ENCODE data around the gene ALKBH1.
"Not testable (repeated sequence)": the region's sequence is repeated elsewhere in the genome, so short reads cannot be mapped to it uniquely, and the experiment has no call there.

The ALKBH1 gene

GRCh38 chr14:77710364-77710763 lies 2.5 kb upstream of the ALKBH1 start:
- Mint-ChIP-seq H3K27ac (no peak overlapping the region), H3K27me3 (ENCODE audit: low read depth) (no peaks in the 10 kb centered on the region), H3K36me3 (ENCODE audit: low read depth) (peaks cover 31% of the 10 kb centered on the region), H3K4me3 (peak overlapping the region; percentile 2), H3K9me3 (no peaks in the 10 kb centered on the region), H3K4me1 (ENCODE audit: low read depth) (peaks cover 34% of the 10 kb centered on the region)
- DNase-seq (ENCODE audit: low spot score) = no peak

- Mint-ChIP-seq H3K4me3 (peak overlapping the region; percentile 99), H3K4me1 (ENCODE audit: low read depth) (peaks cover 29% of the 10 kb centered on the region)
- no peak for DNase-seq (ENCODE audit: low spot score)
Observed at GRCh38 chr14:77709412-77709811, 1.6 kb upstream of the ALKBH1 start.

GRCh38 chr14:77708749-77709148 lies 926 bp upstream of the ALKBH1 start:
- Mint-ChIP-seq H3K9me3 (no peaks in the 10 kb centered on the region), H3K4me1 (ENCODE audit: low read depth) (peaks cover 29% of the 10 kb centered on the region), H3K4me3 (peak overlapping the region; percentile 99), H3K27me3 (ENCODE audit: low read depth) (no peaks in the 10 kb centered on the region), H3K27ac (peak overlapping the region; percentile 97), H3K36me3 (ENCODE audit: low read depth) (peaks cover 32% of the 10 kb centered on the region)
- DNase-seq (ENCODE audit: low spot score) = no peak

More at GRCh38 chr14:77709412-77709811, 1.6 kb upstream of the ALKBH1 start:
- no peak overlapping the region for H3K27ac Mint-ChIP-seq
- no peaks in the 10 kb centered on the region for H3K9me3 Mint-ChIP-seq
- peaks cover 27% of the 10 kb centered on the region for H3K36me3 Mint-ChIP-seq (ENCODE audit: low read depth)
- no peaks in the 10 kb centered on the region for H3K27me3 Mint-ChIP-seq (ENCODE audit: low read depth)

GRCh38 chr14:77707355-77707723 lies 484 bp downstream of the ALKBH1 start:
- peaks cover 29% of the 10 kb centered on the region for H3K4me1 Mint-ChIP-seq (ENCODE audit: low read depth)
- peak overlapping the region; percentile 97 for H3K27ac Mint-ChIP-seq
- DNase-seq (ENCODE audit: low spot score) = no peak
- peak overlapping the region; percentile 99 for H3K4me3 Mint-ChIP-seq
- H3K36me3 Mint-ChIP-seq (ENCODE audit: low read depth) = peaks cover 31% of the 10 kb centered on the region
- H3K27me3 Mint-ChIP-seq (ENCODE audit: low read depth) = no peaks in the 10 kb centered on the region
- H3K9me3 Mint-ChIP-seq = no peaks in the 10 kb centered on the region

- no peak for DNase-seq (ENCODE audit: low spot score)
- Mint-ChIP-seq H3K27me3 (ENCODE audit: low read depth) (no peaks in the 10 kb centered on the region), H3K4me3 (no peak overlapping the region), H3K36me3 (ENCODE audit: low read depth) (peaks cover 37% of the 10 kb centered on the region), H3K4me1 (ENCODE audit: low read depth) (peaks cover 2% of the 10 kb centered on the region), H3K9me3 (no peaks in the 10 kb centered on the region), H3K27ac (no peak overlapping the region)
Observed at GRCh38 chr14:77691259-77691658, 16.6 kb downstream of the ALKBH1 start.

- no peak for DNase-seq (ENCODE audit: low spot score)
- Mint-ChIP-seq H3K4me3 (no peak overlapping the region), H3K36me3 (ENCODE audit: low read depth) (peaks cover 15% of the 10 kb centered on the region), H3K4me1 (ENCODE audit: low read depth) (peaks cover 13% of the 10 kb centered on the region), H3K9me3 (no peaks in the 10 kb centered on the region), H3K27ac (no peak overlapping the region), H3K27me3 (ENCODE audit: low read depth) (no peaks in the 10 kb centered on the region)
Observed at GRCh38 chr14:77682158-77682553, 25.7 kb downstream of the ALKBH1 start.

GRCh38 chr14:77681196-77682157 lies 26.3 kb downstream of the ALKBH1 start:
- DNase-seq (ENCODE audit: low spot score) = no peak
- Mint-ChIP-seq H3K4me3 (no peak overlapping the region), H3K4me1 (ENCODE audit: low read depth) (peaks cover 13% of the 10 kb centered on the region), H3K27me3 (ENCODE audit: low read depth) (no peaks in the 10 kb centered on the region), H3K27ac (no peak overlapping the region), H3K9me3 (no peaks in the 10 kb centered on the region), H3K36me3 (ENCODE audit: low read depth) (peaks cover 14% of the 10 kb centered on the region)

- Mint-ChIP-seq H3K36me3 (ENCODE audit: low read depth) (peaks cover 35% of the 10 kb centered on the region), H3K9me3 (no peaks in the 10 kb centered on the region), H3K4me1 (ENCODE audit: low read depth) (no peaks in the 10 kb centered on the region), H3K27me3 (ENCODE audit: low read depth) (no peaks in the 10 kb centered on the region), H3K27ac (no peak overlapping the region), H3K4me3 (no peak overlapping the region)
- no peak for DNase-seq (ENCODE audit: low spot score)
Observed at GRCh38 chr14:77674931-77675330, 32.9 kb downstream of the ALKBH1 start.

GRCh38 chr14:77673193-77673592 lies 34.6 kb downstream of the ALKBH1 start:
- Mint-ChIP-seq H3K27me3 (ENCODE audit: low read depth) (no peaks in the 10 kb centered on the region), H3K36me3 (ENCODE audit: low read depth) (peaks cover 26% of the 10 kb centered on the region), H3K27ac (no peak overlapping the region), H3K9me3 (no peaks in the 10 kb centered on the region), H3K4me1 (ENCODE audit: low read depth) (no peaks in the 10 kb centered on the region), H3K4me3 (no peak overlapping the region)
- no peak for DNase-seq (ENCODE audit: low spot score)

- Mint-ChIP-seq H3K36me3 (ENCODE audit: low read depth) (no peaks in the 10 kb centered on the region), H3K4me3 (no peak overlapping the region), H3K27ac (peak overlapping the region; percentile 8), H3K4me1 (ENCODE audit: low read depth) (peaks cover 2% of the 10 kb centered on the region), H3K9me3 (no peaks in the 10 kb centered on the region), H3K27me3 (ENCODE audit: low read depth) (no peaks in the 10 kb centered on the region)
- no peak for DNase-seq (ENCODE audit: low spot score)
Observed at GRCh38 chr14:77667331-77667730, 40.5 kb downstream of the ALKBH1 start.

GRCh38 chr14:77663293-77663692 lies 44.5 kb downstream of the ALKBH1 start:
- Mint-ChIP-seq H3K4me3 (no peak overlapping the region), H3K9me3 (no peaks in the 10 kb centered on the region), H3K27me3 (ENCODE audit: low read depth) (no peaks in the 10 kb centered on the region), H3K27ac (no peak overlapping the region), H3K36me3 (ENCODE audit: low read depth) (no peaks in the 10 kb centered on the region), H3K4me1 (ENCODE audit: low read depth) (peaks cover 2% of the 10 kb centered on the region)
- DNase-seq (ENCODE audit: low spot score) = no peak

- not testable (repeated sequence) for H3K27me3 Mint-ChIP-seq (ENCODE audit: low read depth); H3K4me1 Mint-ChIP-seq (ENCODE audit: low read depth); H3K4me3 Mint-ChIP-seq; H3K36me3 Mint-ChIP-seq (ENCODE audit: low read depth); H3K27ac Mint-ChIP-seq; DNase-seq (ENCODE audit: low spot score); H3K9me3 Mint-ChIP-seq
Observed at GRCh38 chr14:77661562-77661961, 46.3 kb downstream of the ALKBH1 start.

GRCh38 chr14:77660754-77661153 lies 47.1 kb downstream of the ALKBH1 start:
- peaks cover 2% of the 10 kb centered on the region for H3K4me1 Mint-ChIP-seq (ENCODE audit: low read depth)

GRCh38 chr14:77659831-77660230 lies 48.0 kb downstream of the ALKBH1 start:
- Mint-ChIP-seq H3K27ac (no peak overlapping the region), H3K36me3 (ENCODE audit: low read depth) (no peaks in the 10 kb centered on the region), H3K4me1 (ENCODE audit: low read depth) (peaks cover 2% of the 10 kb centered on the region), H3K9me3 (no peaks in the 10 kb centered on the region), H3K4me3 (no peak overlapping the region), H3K27me3 (ENCODE audit: low read depth) (no peaks in the 10 kb centered on the region)
- no peak for DNase-seq (ENCODE audit: low spot score)

More at GRCh38 chr14:77660754-77661153, 47.1 kb downstream of the ALKBH1 start:
- Mint-ChIP-seq H3K27ac (no peak overlapping the region), H3K36me3 (ENCODE audit: low read depth) (no peaks in the 10 kb centered on the region), H3K4me3 (no peak overlapping the region), H3K27me3 (ENCODE audit: low read depth) (no peaks in the 10 kb centered on the region), H3K9me3 (no peaks in the 10 kb centered on the region)
- no peak for DNase-seq (ENCODE audit: low spot score)
